Fibroblast of villous mesenchyme (primary cell): ENCODE measurements around the gene ABCC1. TPM values are rescaled to one million over a fixed set of nuclear protein-coding genes. Genes with fewer than 3 reads are reported as not detected.

Experiments
- DNase-seq: peaks from one replicate; pipeline ENCODE4 v3.0.0-alpha.2; 2010; ENCODE audit warnings: low read depth
- H3K4me3 ChIP-seq: 2 replicates; pipeline ENCODE4 v1.5.1; 2011; ENCODE audit warnings: low read depth, mild to moderate bottlenecking, low read length
- total RNA-seq: library from RNA; depleted of rRNA; stranded (reverse); fragments of >200 nt; gene quantifications from 2 replicates; pipeline ENCODE4 v1.2.3, GENCODE V29; 2012
- TF ChIP-seq, protein P1 (sequence below): IDR thresholded peaks from 2 replicates; pipeline ENCODE4 v1.5.1; 2012; ENCODE audit warnings: low read depth, mild to moderate bottlenecking, low read length; ENCODE audit not compliant: insufficient read depth

Gene ABCC1
- total RNA-seq, 1 donor = 34.1 TPM

DNA sequence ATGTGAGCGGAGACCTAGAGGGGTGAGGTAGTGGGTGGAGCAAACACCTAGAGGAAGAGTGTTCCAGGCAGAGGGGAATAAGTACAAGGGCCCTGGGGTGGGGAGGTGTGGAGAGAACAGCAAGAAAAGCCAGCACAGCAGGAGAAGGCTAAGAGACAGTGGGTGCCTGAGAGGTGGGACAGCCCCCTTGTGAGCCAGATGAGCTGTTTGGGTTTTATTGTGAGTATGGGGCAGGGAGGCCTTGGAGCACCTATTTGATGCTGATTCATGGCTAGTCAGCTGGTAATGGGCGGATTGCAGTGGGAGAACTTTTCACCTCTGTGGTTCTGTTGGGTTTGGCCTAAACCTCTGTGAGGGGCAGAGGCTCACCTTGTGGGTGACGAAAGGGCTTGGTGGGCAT, 68.4 kb downstream of the ABCC1 start:
- no peak for DNase-seq
- TF ChIP-seq, protein P1, sequence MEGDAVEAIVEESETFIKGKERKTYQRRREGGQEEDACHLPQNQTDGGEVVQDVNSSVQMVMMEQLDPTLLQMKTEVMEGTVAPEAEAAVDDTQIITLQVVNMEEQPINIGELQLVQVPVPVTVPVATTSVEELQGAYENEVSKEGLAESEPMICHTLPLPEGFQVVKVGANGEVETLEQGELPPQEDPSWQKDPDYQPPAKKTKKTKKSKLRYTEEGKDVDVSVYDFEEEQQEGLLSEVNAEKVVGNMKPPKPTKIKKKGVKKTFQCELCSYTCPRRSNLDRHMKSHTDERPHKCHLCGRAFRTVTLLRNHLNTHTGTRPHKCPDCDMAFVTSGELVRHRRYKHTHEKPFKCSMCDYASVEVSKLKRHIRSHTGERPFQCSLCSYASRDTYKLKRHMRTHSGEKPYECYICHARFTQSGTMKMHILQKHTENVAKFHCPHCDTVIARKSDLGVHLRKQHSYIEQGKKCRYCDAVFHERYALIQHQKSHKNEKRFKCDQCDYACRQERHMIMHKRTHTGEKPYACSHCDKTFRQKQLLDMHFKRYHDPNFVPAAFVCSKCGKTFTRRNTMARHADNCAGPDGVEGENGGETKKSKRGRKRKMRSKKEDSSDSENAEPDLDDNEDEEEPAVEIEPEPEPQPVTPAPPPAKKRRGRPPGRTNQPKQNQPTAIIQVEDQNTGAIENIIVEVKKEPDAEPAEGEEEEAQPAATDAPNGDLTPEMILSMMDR = no peak
- H3K4me3 ChIP-seq = no peak overlapping the region

DNA sequence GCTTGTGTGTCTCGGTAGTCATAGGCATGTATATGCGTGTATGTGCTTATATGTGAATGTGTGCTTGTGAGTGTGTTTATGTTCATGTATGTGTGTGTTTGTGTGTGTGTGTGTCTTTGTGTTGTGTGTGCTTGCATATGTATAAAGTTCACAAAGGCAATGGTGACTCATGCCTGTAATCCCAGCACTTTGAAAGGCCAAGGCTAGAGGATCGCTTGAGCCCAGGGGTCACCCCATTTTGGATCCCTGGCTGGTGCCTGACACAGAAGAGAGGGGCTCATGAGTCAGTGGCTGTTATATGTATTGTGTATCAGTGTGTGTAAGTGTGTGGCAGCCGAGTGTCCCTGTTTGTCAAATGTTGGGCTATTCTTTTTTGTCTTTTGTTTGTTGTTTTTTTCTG, 69.3 kb downstream of the ABCC1 start:
- no peak overlapping the region for H3K4me3 ChIP-seq
- TF ChIP-seq, protein P1 = no peak
- peak; percentile 47 for DNase-seq

DNA sequence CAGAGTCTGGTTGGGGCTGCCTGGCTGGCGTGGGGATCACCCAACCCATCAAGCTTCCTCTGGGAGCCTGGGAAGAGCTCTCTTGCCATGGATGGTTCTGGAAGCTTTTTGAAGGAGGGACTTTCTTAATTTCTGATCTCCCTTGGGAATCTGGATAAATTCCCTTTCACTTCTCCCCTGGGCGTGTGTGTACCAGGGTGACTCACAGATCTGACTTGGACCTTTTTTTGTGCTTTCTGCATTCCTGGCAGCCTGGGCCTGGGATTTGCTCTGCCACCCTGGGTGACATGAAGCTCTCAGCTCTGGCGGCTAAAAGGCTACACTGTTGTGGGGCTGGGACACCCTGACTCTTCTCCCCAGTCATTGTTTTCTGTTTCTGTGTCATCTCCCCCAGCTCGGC, 70.1 kb downstream of the ABCC1 start:
- no peak overlapping the region for H3K4me3 ChIP-seq
- DNase-seq = peak; percentile 45
- TF ChIP-seq, protein P1 = no peak

DNA sequence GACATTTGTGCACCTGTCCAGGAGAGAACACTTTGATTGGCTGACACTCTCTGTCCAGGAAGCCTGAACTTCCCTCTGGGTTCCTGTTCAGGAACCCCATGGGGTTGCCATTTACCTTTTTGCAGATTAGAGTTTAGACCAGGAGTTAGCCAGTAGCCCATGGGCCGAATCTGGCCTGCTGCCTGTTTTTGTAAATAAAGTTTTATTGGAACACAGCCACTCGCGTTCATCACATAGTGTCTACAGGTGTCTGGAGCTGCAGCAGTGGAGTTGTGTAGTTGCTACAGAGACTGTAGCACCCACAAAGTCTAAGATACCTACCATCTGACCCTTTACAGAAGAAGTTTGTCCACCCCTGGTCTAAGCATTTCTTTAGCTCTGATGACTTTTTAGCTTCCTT, 70.9 kb downstream of the ABCC1 start:
- DNase-seq = no peak
- no peak overlapping the region for H3K4me3 ChIP-seq
- TF ChIP-seq, protein P1 = no peak

DNA sequence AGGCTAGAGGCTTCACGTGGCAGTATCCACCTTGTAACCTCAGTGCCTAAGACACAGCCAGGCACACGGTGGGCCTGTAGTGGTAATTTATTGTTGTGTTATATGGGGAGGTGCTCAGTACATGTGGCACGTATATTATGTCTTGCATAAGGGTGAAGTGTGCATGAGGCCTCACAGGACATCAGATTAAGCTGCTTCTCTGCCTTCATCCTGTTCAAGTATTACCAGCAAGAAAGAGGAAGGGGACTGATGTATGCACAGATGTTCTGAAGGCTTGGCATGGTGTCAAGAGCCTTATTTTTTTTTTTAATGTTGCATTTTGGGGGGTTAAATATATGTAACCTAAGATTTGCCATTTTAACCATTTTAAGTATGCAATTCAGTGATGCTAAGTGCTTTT, 71.6 kb downstream of the ABCC1 start:
- H3K4me3 ChIP-seq = no peak overlapping the region
- TF ChIP-seq, protein P1 = no peak
- no peak for DNase-seq

DNA sequence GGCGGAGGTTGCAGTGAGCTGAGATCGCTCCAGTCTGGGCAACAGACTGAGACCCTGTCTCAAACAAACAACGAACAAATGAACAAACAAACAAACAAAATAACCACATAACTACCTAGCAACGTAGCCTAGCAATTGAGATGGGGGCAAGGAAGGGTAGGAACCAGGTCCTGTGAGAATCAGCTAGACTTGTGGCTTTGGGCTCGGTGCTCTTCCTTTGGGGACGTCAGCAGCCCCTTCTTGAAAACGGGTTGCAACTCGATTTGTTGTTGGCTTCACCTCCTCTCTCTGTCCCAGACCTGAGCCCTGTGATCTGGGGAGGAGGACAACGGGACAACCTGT, 72.2 kb downstream of the ABCC1 start:
- DNase-seq = no peak
- TF ChIP-seq, protein P1 = no peak
- H3K4me3 ChIP-seq = no peak overlapping the region

DNA sequence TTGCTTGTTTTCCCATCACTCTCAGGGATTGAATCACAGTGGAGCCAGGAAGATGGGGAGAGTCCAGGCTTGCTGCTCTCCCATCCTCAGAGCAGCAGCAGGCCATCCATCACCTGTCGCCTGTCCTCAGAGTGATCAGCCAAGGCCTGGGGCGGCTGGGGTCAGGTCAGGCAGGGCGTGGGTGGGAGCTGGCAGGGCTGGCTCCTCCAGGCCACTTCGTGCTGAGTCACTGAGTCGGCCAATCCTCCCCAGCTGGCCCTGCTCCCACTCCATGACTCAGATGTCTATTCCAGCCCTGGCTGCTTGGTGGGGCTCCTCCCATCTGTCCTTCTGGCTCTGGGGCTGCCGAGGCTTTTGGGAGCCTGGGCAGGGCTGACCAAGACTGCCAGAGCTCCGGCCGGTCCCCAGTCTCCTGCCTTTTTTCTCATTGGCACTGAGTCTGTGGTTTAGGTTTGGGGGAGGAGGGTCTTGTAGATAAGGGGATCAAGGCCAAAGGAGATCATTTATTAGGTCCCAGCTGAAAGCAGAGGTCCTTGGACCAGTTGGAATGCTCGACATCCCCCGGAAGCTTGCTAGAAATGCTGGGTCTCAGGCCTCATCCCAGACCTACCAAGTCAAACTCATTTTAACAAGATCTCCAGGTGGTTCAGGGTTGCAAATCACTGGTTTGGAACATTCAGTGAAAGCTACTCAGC, 72.7 kb downstream of the ABCC1 start:
- H3K4me3 ChIP-seq = no peak overlapping the region
- peak; percentile 96 for DNase-seq

More for the DNA sequence above, 72.7 kb downstream of the ABCC1 start:
- TF ChIP-seq, protein P1 = no peak
